H1 (cell line): Measurements from ENCODE around the gene COL27A1. TPM values are rescaled to one million over a fixed set of nuclear protein-coding genes. Genes with fewer than 3 reads are reported as not detected.

Experiments
- CTCF ChIA-PET: fragments of 300-600 bp; sonication (Branson Sonifier 250); formaldehyde crosslinking; loops from one replicate; lab custom pipeline; 2021; ENCODE audit not compliant: partially characterized antibody; lab: Charles Lee
- POLR2A ChIA-PET: fragments of 300-600 bp; sonication (Branson Sonifier 250); formaldehyde crosslinking; loops from one replicate; lab custom pipeline; 2021; ENCODE audit warnings: inconsistent platforms; ENCODE audit not compliant: partially characterized antibody; lab: Charles Lee
- DNase-seq, 2 experiments: peaks; one replicate each; pipeline versions ENCODE4 v3.0.0 to v3.0.0-alpha.2; 2010 to 2022; ENCODE audit warnings: low spot score in 2 of 2, low read depth in 1 of 2, mixed read lengths in 1 of 2
- FAIRE-seq: peaks from 2 replicates; lab custom pipeline; 2011; peaks lifted over from hg19 to GRCh38; lab: Jason Lieb, UNC
- H2AFZ ChIP-seq: 2 replicates; pipeline ENCODE4 v1.8.1; 2012; ENCODE audit warnings: low read length, inconsistent platforms
- H2AK5ac ChIP-seq: 2 replicates; pipeline ENCODE4 v1.6.1; 2013; ENCODE audit warnings: low read depth, low read length
- H2BK120ac ChIP-seq: replicated peaks from 2 replicates; pipeline ENCODE3; 2013; ENCODE audit warnings: low read depth, low read length, inconsistent platforms
- H2BK12ac ChIP-seq: 2 replicates; pipeline ENCODE4 v1.6.1; 2013; ENCODE audit warnings: low read depth, low read length
- H2BK15ac ChIP-seq: 2 replicates; pipeline ENCODE4 v1.6.1; 2013; ENCODE audit warnings: low read length
- H2BK20ac ChIP-seq: 2 replicates; pipeline ENCODE4 v1.6.1; 2013; ENCODE audit warnings: low read length
- H2BK5ac ChIP-seq: 2 replicates; pipeline ENCODE4 v1.6.1; 2013; ENCODE audit warnings: low read depth, low read length
- H3K14ac ChIP-seq: 2 replicates; pipeline ENCODE4 v1.6.1; 2013; ENCODE audit warnings: inconsistent platforms; ENCODE audit not compliant: insufficient read length
- H3K18ac ChIP-seq: 2 replicates; pipeline ENCODE4 v1.6.1; 2013; ENCODE audit warnings: low read length; ENCODE audit errors: extremely low read depth
- H3K23ac ChIP-seq: 2 replicates; pipeline ENCODE4 v1.6.1; 2013; ENCODE audit warnings: inconsistent platforms; ENCODE audit not compliant: insufficient read length
- H3K23me2 ChIP-seq: 2 replicates; pipeline ENCODE4 v1.6.1; 2013; ENCODE audit warnings: low read depth, low read length
- H3K27ac ChIP-seq: 2 replicates; pipeline ENCODE4 v1.6.1; 2011; ENCODE audit warnings: low read depth, low read length, inconsistent platforms
- H3K27me3 ChIP-seq, 4 experiments: replicated peaks in 1 of 4; 1 replicate in 1 of 4; 2 replicates in 3 of 4; pipeline versions ENCODE4 v1.6.1 to v1.8.1; 2011 to 2013; ENCODE audit warnings: low read length in 3 of 4, mild to moderate bottlenecking in 3 of 4, inconsistent platforms in 2 of 4, mixed read lengths in 2 of 4, moderate library complexity in 1 of 4; ENCODE audit not compliant: control insufficient read depth in 3 of 4, insufficient read depth in 3 of 4; ENCODE audit errors: extremely low read depth in 1 of 4
- H3K36me3 ChIP-seq, 4 experiments: 2 replicates each; pipeline versions ENCODE4 v1.6.1 to v1.8.1; 2011 to 2013; ENCODE audit warnings: mild to moderate bottlenecking in 4 of 4, low read length in 3 of 4, moderate library complexity in 2 of 4, control low read depth in 1 of 4, inconsistent platforms in 1 of 4; ENCODE audit not compliant: insufficient read depth in 4 of 4, control insufficient read depth in 2 of 4
- H3K4ac ChIP-seq: replicated peaks from 2 replicates; pipeline ENCODE3; 2013; ENCODE audit warnings: low read length, low read depth, mixed read lengths, inconsistent platforms; ENCODE audit not compliant: insufficient read length
- H3K4me1 ChIP-seq, 4 experiments: replicated peaks in 1 of 4; 1 replicate in 1 of 4; 2 replicates in 3 of 4; pipeline versions ENCODE4 v1.6.1 to v1.8.1; 2011 to 2013; ENCODE audit warnings: low read length in 3 of 4, inconsistent platforms in 2 of 4, mixed read lengths in 1 of 4; ENCODE audit not compliant: insufficient read depth in 4 of 4, control insufficient read depth in 3 of 4
- H3K4me2 ChIP-seq, 2 experiments: 2 replicates each; pipeline versions ENCODE4 v1.6.1 to v1.8.1; 2011 to 2013; ENCODE audit warnings: low read depth in 2 of 2, low read length in 2 of 2, control low read depth in 1 of 2, inconsistent platforms in 1 of 2, mild to moderate bottlenecking in 1 of 2; ENCODE audit not compliant: insufficient read depth in 1 of 2
- H3K4me3 ChIP-seq, 4 experiments: fragments of 200-600, 300-600 bp in 1 of 4; sonication (generic), shearing (Covaris generic), sonication (Bioruptor Twin) in 1 of 4; 2 replicates each; pipeline versions ENCODE4 v1.5.1 to v1.8.1; 2011 to 2016; ENCODE audit warnings: low read length in 4 of 4, low read depth in 3 of 4, control low read depth in 2 of 4, inconsistent platforms in 2 of 4, mild to moderate bottlenecking in 2 of 4, mixed read lengths in 1 of 4, moderate library complexity in 1 of 4; ENCODE audit not compliant: insufficient read depth in 2 of 4; ENCODE audit errors: extremely low read depth in 1 of 4
- H3K56ac ChIP-seq: replicated peaks from 2 replicates; pipeline ENCODE3; 2013; ENCODE audit warnings: low read depth, mild to moderate bottlenecking, mixed read lengths, low read length, inconsistent platforms; ENCODE audit not compliant: insufficient read length
- H3K79me1 ChIP-seq: 2 replicates; pipeline ENCODE4 v1.6.1; 2013; ENCODE audit warnings: low read depth, low read length, control low read depth
- H3K79me2 ChIP-seq, 2 experiments: 2 replicates each; pipeline versions ENCODE4 v1.6.1 to v1.8.1; 2012 to 2013; ENCODE audit warnings: low read length in 2 of 2, mild to moderate bottlenecking in 2 of 2, inconsistent platforms in 1 of 2; ENCODE audit not compliant: insufficient read depth in 2 of 2, control insufficient read depth in 1 of 2
- H3K9ac ChIP-seq, 4 experiments: replicated peaks in 1 of 4; 1 replicate in 1 of 4; 2 replicates in 3 of 4; pipeline versions ENCODE4 v1.6.1 to v1.8.1; 2011 to 2013; ENCODE audit warnings: low read depth in 3 of 4, low read length in 3 of 4, control low read depth in 2 of 4, mild to moderate bottlenecking in 2 of 4, moderate library complexity in 2 of 4, inconsistent platforms in 1 of 4; ENCODE audit errors: extremely low read depth in 1 of 4
- H3K9me3 ChIP-seq, 2 experiments: 2 replicates each; pipeline versions ENCODE4 v1.6.1 to v1.8.1; 2012 to 2013; ENCODE audit warnings: mild to moderate bottlenecking in 2 of 2, moderate library complexity in 2 of 2, control low read depth in 1 of 2, inconsistent platforms in 1 of 2, low read depth in 1 of 2, low read length in 1 of 2, mixed read lengths in 1 of 2; ENCODE audit not compliant: insufficient read depth in 2 of 2
- H4K20me1 ChIP-seq, 2 experiments: replicated peaks in 1 of 2; 2 replicates each; pipeline versions ENCODE3 to v1.8.1; 2011 to 2013; ENCODE audit warnings: inconsistent platforms in 2 of 2, low read length in 2 of 2, mild to moderate bottlenecking in 1 of 2; ENCODE audit not compliant: insufficient read depth in 2 of 2, control insufficient read depth in 1 of 2
- H4K5ac ChIP-seq: 2 replicates; pipeline ENCODE4 v1.6.1; 2013; ENCODE audit warnings: low read length, low read depth, mixed read lengths, inconsistent platforms; ENCODE audit not compliant: insufficient read length
- H4K8ac ChIP-seq: 2 replicates; pipeline ENCODE4 v1.8.0; 2013; ENCODE audit warnings: mild to moderate bottlenecking, moderate library complexity, low read length, inconsistent platforms; ENCODE audit not compliant: insufficient read depth; ENCODE audit errors: extremely low read depth
- H4K91ac ChIP-seq: replicated peaks from 2 replicates; pipeline ENCODE3; 2013; ENCODE audit warnings: low read length, mixed read lengths, inconsistent platforms; ENCODE audit not compliant: insufficient read length
- ATF3 ChIP-seq: IDR thresholded peaks from 2 replicates; pipeline ENCODE4 v1.6.1; 2011; ENCODE audit warnings: low read depth, mild to moderate bottlenecking, low read length; ENCODE audit not compliant: insufficient read depth
- CHD1 ChIP-seq: IDR thresholded peaks from 2 replicates; pipeline ENCODE4 v1.6.1; 2012; ENCODE audit warnings: low read depth, low read length, improper control_type of control experiment
- CTBP2 ChIP-seq: IDR thresholded peaks from 2 replicates; pipeline ENCODE4 v1.7.0; 2011; ENCODE audit warnings: borderline replicate concordance, mild to moderate bottlenecking, moderate library complexity, mixed read lengths, low read length; ENCODE audit not compliant: insufficient read depth, insufficient read length
- HDAC2 ChIP-seq, 2 experiments: fragments of 300-600 bp in 1 of 2; sonication (generic) in 1 of 2; IDR thresholded peaks; 2 replicates each; pipeline ENCODE4 v1.6.1; 2011 to 2012; ENCODE audit warnings: low read depth in 2 of 2, low read length in 2 of 2, mild to moderate bottlenecking in 2 of 2, moderate library complexity in 2 of 2, borderline replicate concordance in 1 of 2, inconsistent platforms in 1 of 2
- HDAC6 ChIP-seq: IDR thresholded peaks from one replicate; pipeline ENCODE4 v1.7.1; 2012; ENCODE audit warnings: low read depth, mild to moderate bottlenecking, inconsistent platforms, low read length, moderate library complexity
- JUND ChIP-seq: IDR thresholded peaks from 2 replicates; pipeline ENCODE4 v1.6.1; 2011; ENCODE audit warnings: mild to moderate bottlenecking, improper control_type of control experiment, low read length
- KDM5A ChIP-seq: fragments of 200-600 bp; IDR thresholded peaks from 2 replicates; pipeline ENCODE4 v1.7.1; 2012; ENCODE audit warnings: mild to moderate bottlenecking, low read length, inconsistent platforms, mixed read lengths
- MAFK ChIP-seq: IDR thresholded peaks from 2 replicates; pipeline ENCODE4 v1.6.1; 2012; ENCODE audit warnings: low read depth, mild to moderate bottlenecking, improper control_type of control experiment, low read length
- POLR2A ChIP-seq, 2 experiments: IDR thresholded peaks; 1 replicate in 1 of 2; 2 replicates in 1 of 2; pipeline ENCODE4 v1.6.1; 2011; ENCODE audit warnings: low read depth in 2 of 2, low read length in 2 of 2, mild to moderate bottlenecking in 2 of 2; ENCODE audit errors: control extremely low read depth in 1 of 2
- SIX5 ChIP-seq: IDR thresholded peaks from 2 replicates; pipeline ENCODE4 v1.6.1; 2011; ENCODE audit warnings: mild to moderate bottlenecking, low read depth, low read length
- SP1 ChIP-seq: IDR thresholded peaks from 2 replicates; pipeline ENCODE4 v1.6.1; 2011; ENCODE audit warnings: low read depth, low read length
- SP2 ChIP-seq: IDR thresholded peaks from 2 replicates; pipeline ENCODE4 v1.6.1; 2012; ENCODE audit warnings: mild to moderate bottlenecking, low read length, inconsistent platforms
- WGBS, 2 experiments: shearing (Covaris generic) in 1 of 2; methylation state at CpG; one replicate each; pipeline versions ENCODE4 v1.1.6 to v1.1.7; 2013 to 2015; ENCODE audit warnings: low lambda C conversion rate in 2 of 2, mixed read lengths in 2 of 2, inconsistent platforms in 1 of 2, low coverage in 1 of 2, missing lambda C conversion rate in 1 of 2; ENCODE audit not compliant: insufficient replicate concordance in 2 of 2, insufficient coverage in 1 of 2, insufficient read length in 1 of 2; ENCODE audit errors: extremely low coverage in 1 of 2, missing lambda C conversion rate in 1 of 2; 5-methylcytosine and 5-hydroxymethylcytosine counted together
- polyA plus RNA-seq, 7 experiments: library from polyadenylated mRNA; depleted of rRNA in 3 of 7; stranded (reverse) in 5 of 7; unstranded in 2 of 7; fragments of >200 nt in 5 of 7; fragments of 200-250 nt in 2 of 7; gene quantifications; 1 replicate in 5 of 7; 2 replicates in 1 of 7; 4 replicates in 1 of 7; pipeline versions ENCODE4 v1.2.1 to v1.2.3, GENCODE V29; 2011 to 2013; ENCODE audit warnings: missing spikeins in 2 of 7, mixed read lengths in 2 of 7
- total RNA-seq: library from RNA; stranded (reverse); fragmentation: NEBNext Ultra II Directional; extraction: Animal tissue kit (Norgen Biotek cat#: 25700); gene quantifications from 2 replicates; pipeline ENCODE4 v1.2.1, GENCODE V29; 2021

COL27A1 gene
- total and polyA plus RNA-seq, 2 of the 8 experiments (the other 6 are each of a cell fraction or from before 2014, with no cell fraction given) = 15.1 to 22.8 TPM

- Histone ChIP-seq H4K8ac (0 out of 2 replicates have a peak overlapping the region, but pooled peaks have one; percentile 8), H3K18ac (no peak overlapping the region), H3K4me2 (no peak overlapping the region), H3K9ac (no peak overlapping the region), H2BK15ac (no peak overlapping the region), H2BK20ac (no peak overlapping the region), H3K9me3 (no peaks in the 10 kb centered on the region), H3K23me2 (no peaks in the 10 kb centered on the region), H3K56ac (no peak overlapping the region), H4K91ac (no peak overlapping the region), H3K4ac (no peak overlapping the region), H3K36me3 (peaks cover 13 to 86% (median 53%) of the 10 kb centered on the region in 4 experiments; a peak in 7 of 8 replicates), H3K79me2 (no peaks in the 10 kb centered on the region), H4K5ac (no peak overlapping the region), H3K27ac (no peak overlapping the region), H2BK120ac (no peak overlapping the region), H2BK12ac (no peak overlapping the region), H2AFZ (no peak overlapping the region), H2AK5ac (no peak overlapping the region), H3K27me3 (no peaks in the 10 kb centered on the region), H2BK5ac (no peak overlapping the region; the same call in 1 of the 2 replicates), H3K23ac (no peak overlapping the region), H3K4me1 (peaks cover 4 to 11% (median 8%) of the 10 kb centered on the region in 4 experiments; a peak in 6 of 7 replicates), H3K4me3 (no peak overlapping the region), H4K20me1 (no peaks in the 10 kb centered on the region), H3K79me1 (no peaks in the 10 kb centered on the region), H3K14ac (no peak overlapping the region)
- CTCF ChIA-PET = interaction anchor here (0.7 to 4.5 kb wide), 3 partner anchors 8 to 212 kb away, joined by 3 to 21 read pairs (median 4); no protein-coding TSS in a partner anchor
- POLR2A ChIA-PET = interaction anchor here (0.6 to 1.9 kb wide), 3 partner anchors 9 to 33 kb away, joined by 3 to 6 read pairs (median 3); no protein-coding TSS in a partner anchor
- FAIRE-seq (no peak), DNase-seq (no peak)
- WGBS, 2 experiments = 86% methylated on average over 15 of the region's 15 CpGs; no CpG with 5 or more reads in 1 of the 2 experiments
- TF ChIP-seq CHD1 (no peak), SIX5 (no peak), CTBP2 (no peak), POLR2A (IDR thresholded peaks at IDR 0.05; ENCODE audit: control extremely low read depth in 1 of 2, low read depth in 2 of 2, low read length in 2 of 2) (no peak), SP2 (no peak), SP1 (no peak), HDAC2 (IDR thresholded peaks at IDR 0.05; ENCODE audit: borderline replicate concordance in 1 of 2, low read depth in 2 of 2, low read length in 2 of 2) (no peak), KDM5A (no peak), HDAC6 (no peak), ATF3 (no peak), JUND (no peak), MAFK (no peak)
These were observed 192.3 kb downstream of the COL27A1 start for GRCh38 chr9:114347675-114348074.
